Muscle layer of duodenum (tissue), 2 donors: ENCODE measurements around the gene MRPS10.

Experiments
- H3K27ac ChIP-seq: one replicate; pipeline ENCODE4 v1.7.0; 2013; ENCODE audit warnings: mild to moderate bottlenecking, low read length
- H3K27me3 ChIP-seq: one replicate; pipeline ENCODE4 v1.7.0; 2013; ENCODE audit warnings: low read depth, mild to moderate bottlenecking, control low read depth, low read length
- H3K36me3 ChIP-seq, 2 donors: one replicate each; pipeline ENCODE4 v1.7.0; 2013; ENCODE audit warnings: low read length in 2 of 2, control low read depth in 1 of 2, mild to moderate bottlenecking in 1 of 2; ENCODE audit not compliant: insufficient read depth in 2 of 2, control insufficient read depth in 1 of 2
- H3K4me1 ChIP-seq, 2 donors: one replicate each; pipeline ENCODE4 v1.7.0; 2013; ENCODE audit warnings: low read length in 2 of 2, mild to moderate bottlenecking in 2 of 2, control low read depth in 1 of 2, moderate library complexity in 1 of 2; ENCODE audit not compliant: insufficient read depth in 2 of 2, control insufficient read depth in 1 of 2
- H3K4me3 ChIP-seq, 2 donors: one replicate each; pipeline ENCODE4 v1.7.0; 2013; ENCODE audit warnings: low read length in 2 of 2, low read depth in 1 of 2, mild to moderate bottlenecking in 1 of 2
- H3K9me3 ChIP-seq, 2 donors: one replicate each; pipeline ENCODE4 v1.7.0; 2013; ENCODE audit warnings: low read length in 2 of 2, control low read depth in 1 of 2, mild to moderate bottlenecking in 1 of 2; ENCODE audit not compliant: control insufficient read depth in 1 of 2
- donor health status: healthy.

Gene MRPS10

DNA sequence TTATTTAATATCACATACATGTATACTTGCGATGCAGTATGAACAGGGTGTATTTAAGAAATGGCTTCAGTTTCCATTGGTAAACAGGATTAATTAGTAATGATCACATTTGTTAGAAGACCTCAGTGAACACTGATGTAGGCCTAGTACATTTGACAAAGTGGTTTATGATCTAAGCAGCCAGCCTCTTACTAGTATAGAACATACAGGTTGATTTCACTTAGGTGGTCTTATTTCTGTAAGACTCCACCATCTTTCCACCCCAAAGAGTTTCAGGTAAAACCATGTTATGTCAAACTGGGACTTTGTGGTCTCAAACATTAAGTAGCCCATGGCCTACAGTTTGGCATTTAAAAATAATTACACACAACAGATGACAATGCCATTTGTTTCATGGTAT is 20.2 kb upstream of the MRPS10 start:
- H3K27ac ChIP-seq, result no peak overlapping the region
- H3K36me3 ChIP-seq, result peaks cover 16 to 44% of the 10 kb centered on the region in 2 donors
- H3K4me1 ChIP-seq, result no peaks in the 10 kb centered on the region
- H3K4me3 ChIP-seq, result no peak overlapping the region
- H3K27me3 ChIP-seq, result no peaks in the 10 kb centered on the region
- no peaks in the 10 kb centered on the region for H3K9me3 ChIP-seq

DNA sequence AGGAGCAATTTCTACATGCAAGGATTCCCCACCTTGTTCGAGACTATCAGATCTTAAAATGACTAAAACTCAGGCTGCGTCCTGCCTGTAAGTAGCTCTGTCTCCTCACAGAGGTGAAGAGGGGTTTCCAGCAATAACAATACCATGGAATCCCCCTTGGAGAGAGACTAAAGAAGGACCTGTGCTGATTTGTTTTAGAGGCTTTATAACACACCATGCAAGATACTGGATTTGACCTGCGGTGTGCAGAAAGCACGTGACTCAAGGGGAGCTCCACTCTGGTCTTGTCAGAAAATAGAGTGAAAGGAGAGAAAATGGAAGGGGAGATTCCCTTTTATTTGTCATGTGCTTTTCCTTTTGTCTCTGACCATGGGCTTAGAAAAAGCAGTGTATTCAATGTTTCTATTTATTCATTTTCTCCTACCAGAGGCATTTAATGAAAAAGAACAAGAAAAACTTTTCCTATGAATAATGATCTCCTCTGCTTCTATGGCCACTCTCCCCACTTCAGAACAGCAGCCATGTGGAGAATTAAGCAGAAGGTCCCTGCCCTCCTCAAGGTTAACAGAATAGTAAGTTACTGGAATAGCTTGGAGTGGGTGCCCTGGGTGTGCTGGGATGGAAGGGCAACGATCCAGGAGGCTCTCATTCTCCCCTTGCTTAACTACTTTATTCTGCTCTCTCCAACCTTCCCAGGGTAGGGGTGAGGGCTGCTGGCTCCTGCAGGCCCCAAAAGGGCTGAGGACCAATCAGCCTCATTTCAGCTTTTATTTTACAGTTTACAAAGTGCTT is 19.2 kb upstream of the MRPS10 start:
- no peak overlapping the region for H3K27ac ChIP-seq

DNA sequence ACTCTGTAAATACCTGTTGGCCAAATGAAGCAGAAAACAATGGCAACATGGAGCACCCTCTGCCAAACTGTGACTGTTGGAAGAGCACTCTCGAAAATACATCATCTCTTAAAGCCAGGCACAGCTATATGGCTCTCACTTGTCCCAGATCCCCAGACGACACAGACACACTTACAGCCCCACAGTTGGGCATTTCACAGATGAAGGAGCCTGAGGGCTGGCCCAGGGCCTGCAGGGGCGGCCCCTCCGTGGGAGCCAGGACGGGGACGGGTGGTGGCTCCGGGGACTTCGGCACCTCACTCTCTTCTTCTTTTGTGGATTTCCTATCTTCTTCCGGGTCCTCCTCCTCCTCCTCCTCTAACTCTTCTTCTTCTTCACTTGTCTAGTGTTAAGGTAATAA is 18.4 kb upstream of the MRPS10 start:
- Histone ChIP-seq H3K36me3 (peaks cover 23 to 36% of the 10 kb centered on the region in 2 donors), H3K4me1 (no peaks in the 10 kb centered on the region), H3K4me3 (no peak overlapping the region), H3K9me3 (no peaks in the 10 kb centered on the region), H3K27me3 (no peaks in the 10 kb centered on the region), H3K27ac (no peak overlapping the region)

More for the DNA sequence above, 19.2 kb upstream of the MRPS10 start:
- no peaks in the 10 kb centered on the region for H3K9me3 ChIP-seq
- no peaks in the 10 kb centered on the region for H3K27me3 ChIP-seq
- H3K4me1 ChIP-seq, result no peaks in the 10 kb centered on the region
- H3K4me3 ChIP-seq, result no peak overlapping the region
- peaks cover 17 to 39% of the 10 kb centered on the region in 2 donors for H3K36me3 ChIP-seq

GRCh38 chr6:42232035-42232434 is 14.4 kb upstream of the MRPS10 start:
- no peak overlapping the region for H3K4me3 ChIP-seq
- H3K9me3 ChIP-seq, result no peaks in the 10 kb centered on the region
- H3K36me3 ChIP-seq, result peaks cover 19 to 20% of the 10 kb centered on the region in 2 donors

DNA sequence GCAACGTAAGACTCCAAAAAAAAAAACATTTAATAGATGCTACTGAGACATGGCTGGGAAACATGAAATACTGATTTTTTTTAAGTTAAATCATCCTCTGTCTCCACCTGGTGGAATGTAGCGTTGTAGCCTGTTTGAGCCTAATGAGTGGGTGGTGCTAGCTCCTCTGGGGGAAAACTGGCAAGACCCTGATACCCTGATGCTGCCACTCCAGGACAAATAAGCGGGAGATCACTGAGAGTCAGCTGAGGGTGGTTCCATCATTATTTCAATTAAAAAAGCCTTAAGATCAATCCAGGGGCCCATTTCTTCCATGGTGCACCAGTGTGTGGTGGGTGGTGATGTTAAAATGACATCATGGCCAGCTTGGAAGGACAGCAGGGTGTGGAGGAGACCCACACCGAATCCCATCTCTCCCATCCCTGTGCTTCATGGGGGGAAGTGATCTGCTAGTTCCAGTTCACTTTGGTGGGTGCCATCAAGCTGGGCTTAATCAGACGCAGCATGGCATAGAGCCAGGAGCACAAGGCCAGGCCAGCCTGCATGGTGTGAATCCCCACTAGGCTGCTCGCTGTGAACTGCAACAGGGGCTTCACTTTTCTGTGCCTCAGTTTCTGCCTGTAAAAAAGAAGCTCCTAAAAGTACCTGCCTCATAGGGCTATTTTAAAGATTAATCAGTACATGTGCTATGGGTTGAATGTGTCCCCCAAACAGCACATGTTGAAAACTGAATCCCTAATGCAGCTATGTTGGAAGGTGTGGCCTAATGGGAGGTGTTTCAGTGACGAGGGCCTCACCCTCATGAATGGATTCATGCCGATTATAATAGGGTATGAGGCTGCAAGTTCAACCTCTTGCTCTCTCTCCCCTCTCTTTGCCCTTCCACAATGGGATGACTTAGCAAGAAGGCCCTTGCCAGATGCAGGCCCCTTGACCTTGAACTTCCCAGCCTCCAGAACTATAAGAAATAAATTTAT is 13.0 kb upstream of the MRPS10 start:
- no peak overlapping the region for H3K27ac ChIP-seq
- no peaks in the 10 kb centered on the region for H3K4me1 ChIP-seq
- no peaks in the 10 kb centered on the region for H3K9me3 ChIP-seq
- H3K36me3 ChIP-seq, result peaks cover 12 to 22% of the 10 kb centered on the region in 2 donors
- no peak overlapping the region for H3K4me3 ChIP-seq
- no peaks in the 10 kb centered on the region for H3K27me3 ChIP-seq

More at GRCh38 chr6:42232035-42232434, 14.4 kb upstream of the MRPS10 start:
- H3K27ac ChIP-seq, result no peak overlapping the region
- no peaks in the 10 kb centered on the region for H3K27me3 ChIP-seq
- no peaks in the 10 kb centered on the region for H3K4me1 ChIP-seq

DNA sequence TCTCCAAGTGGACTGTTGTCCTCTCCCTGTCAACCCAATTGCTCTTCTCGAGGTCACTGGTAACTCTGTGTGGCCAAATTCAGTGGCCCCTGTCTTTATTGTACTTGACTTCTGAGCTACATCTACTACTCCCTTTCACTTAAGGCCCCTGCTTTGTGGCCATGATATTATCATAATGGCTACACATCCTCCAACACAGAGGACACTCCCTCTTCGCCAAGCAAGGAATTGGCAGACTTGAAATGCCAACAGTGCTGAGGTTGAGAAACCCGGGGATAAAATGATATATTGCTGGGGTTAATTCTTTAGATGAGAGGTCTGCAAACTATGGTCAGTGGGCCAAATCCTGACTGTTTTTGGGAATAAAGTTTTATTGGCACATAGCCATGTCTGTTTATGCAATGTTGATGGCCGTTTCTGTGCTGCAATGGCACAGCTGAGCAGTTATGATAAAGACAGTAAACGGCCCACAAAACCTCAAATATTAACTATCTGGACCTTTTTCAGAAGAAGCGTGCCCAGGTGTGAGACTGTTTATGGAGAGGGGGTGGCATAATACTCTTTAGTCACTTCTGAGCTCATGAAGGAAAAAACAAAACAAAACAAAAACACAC is 12.0 kb upstream of the MRPS10 start:
- Histone ChIP-seq H3K27me3 (no peaks in the 10 kb centered on the region), H3K36me3 (peaks cover 11 to 22% of the 10 kb centered on the region in 2 donors), H3K4me1 (no peaks in the 10 kb centered on the region), H3K4me3 (no peak overlapping the region), H3K9me3 (no peaks in the 10 kb centered on the region), H3K27ac (no peak overlapping the region)

DNA sequence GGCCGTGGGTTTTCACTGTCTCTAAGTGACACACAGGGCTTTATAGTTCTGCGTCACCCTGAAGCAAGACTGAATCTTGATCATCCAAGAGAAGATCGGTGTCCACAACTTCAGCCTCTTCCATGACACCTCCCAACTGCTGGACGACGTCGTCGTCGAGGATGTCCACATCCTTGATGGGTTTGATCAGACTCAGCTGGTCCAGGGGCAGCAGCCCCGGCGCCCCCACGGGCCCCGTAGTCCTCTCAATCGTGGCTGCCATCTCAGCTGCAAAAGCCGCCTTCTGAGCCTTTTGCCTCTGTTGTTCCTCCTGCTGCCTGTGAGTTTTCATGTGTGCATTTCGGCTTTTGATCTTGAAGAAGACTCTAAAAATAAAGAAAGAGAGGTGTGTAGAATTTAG is 10.6 kb upstream of the MRPS10 start:
- H3K36me3 ChIP-seq, result peaks cover 11 to 22% of the 10 kb centered on the region in 2 donors
- H3K4me3 ChIP-seq, result no peak overlapping the region
- H3K4me1 ChIP-seq, result no peaks in the 10 kb centered on the region
- H3K9me3 ChIP-seq, result no peaks in the 10 kb centered on the region
- no peak overlapping the region for H3K27ac ChIP-seq
- H3K27me3 ChIP-seq, result no peaks in the 10 kb centered on the region

- H3K27ac ChIP-seq, result peak overlapping the region; percentile 48
- no peaks in the 10 kb centered on the region for H3K27me3 ChIP-seq
- no peaks in the 10 kb centered on the region for H3K4me1 ChIP-seq
- H3K36me3 ChIP-seq, result peaks cover 4 to 16% of the 10 kb centered on the region in 2 donors
- H3K4me3 ChIP-seq, result no peak overlapping the region
- no peaks in the 10 kb centered on the region for H3K9me3 ChIP-seq
These were observed 9.7 kb upstream of the MRPS10 start for GRCh38 chr6:42227173-42227850.

DNA sequence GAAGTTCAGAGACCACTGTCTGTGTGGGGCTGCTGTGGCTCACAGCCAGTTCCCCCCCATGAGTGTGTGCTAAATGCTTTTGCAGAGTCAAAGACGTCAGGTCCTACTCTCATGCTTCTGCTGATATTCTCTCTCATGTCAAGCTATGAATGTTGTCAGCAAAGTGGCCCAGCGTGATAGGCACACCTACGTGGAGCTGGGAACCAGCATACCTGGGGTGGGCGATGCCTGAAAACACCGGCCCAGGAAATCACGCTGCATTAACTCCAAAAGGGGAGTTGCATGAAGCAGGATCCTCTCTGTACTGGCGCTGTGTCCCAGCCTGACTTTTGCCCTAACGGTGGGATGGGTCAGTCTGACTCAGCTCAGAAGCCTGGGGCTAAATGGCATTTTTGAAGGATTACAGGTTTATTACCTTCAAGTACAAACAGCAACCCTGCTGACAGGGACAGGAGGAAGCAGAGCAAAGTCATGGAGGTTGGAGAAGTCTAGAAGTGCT is 9.0 kb upstream of the MRPS10 start:
- Histone ChIP-seq H3K27me3 (no peaks in the 10 kb centered on the region), H3K4me3 (no peak overlapping the region), H3K9me3 (no peaks in the 10 kb centered on the region), H3K27ac (peak overlapping the region; percentile 48), H3K4me1 (no peaks in the 10 kb centered on the region), H3K36me3 (peaks cover 4 to 10% of the 10 kb centered on the region in 2 donors)

DNA sequence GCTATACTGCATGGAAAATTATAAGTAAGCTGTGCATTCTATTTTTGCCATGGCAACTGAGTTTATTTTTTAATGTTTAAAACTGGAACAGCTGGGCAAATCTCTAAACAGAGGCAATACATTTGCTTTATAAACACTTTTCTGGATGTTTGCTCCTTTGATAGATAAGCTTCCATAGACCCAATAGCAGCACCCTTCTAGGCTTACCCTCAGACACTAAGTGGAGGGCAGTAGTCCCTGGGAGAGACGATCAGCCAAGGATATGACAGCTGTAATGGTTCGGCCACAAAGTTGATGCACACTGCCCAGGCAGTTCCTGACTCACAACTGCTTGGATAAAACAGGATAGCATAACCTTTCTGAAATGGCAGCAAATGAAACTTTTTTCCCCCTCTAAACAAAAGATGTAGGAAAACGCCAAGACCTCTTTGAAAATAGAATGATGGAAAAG is 8.5 kb upstream of the MRPS10 start:
- Histone ChIP-seq H3K36me3 (peaks cover 4 to 6% of the 10 kb centered on the region in 2 donors), H3K4me3 (no peak overlapping the region), H3K4me1 (no peaks in the 10 kb centered on the region), H3K9me3 (no peaks in the 10 kb centered on the region), H3K27ac (peak overlapping the region; percentile 48), H3K27me3 (no peaks in the 10 kb centered on the region)
